Bone marrow (tissue), 2 donors: Measurements from ENCODE around the gene CENPI.
"Not testable (repeated sequence)": the region's sequence is repeated elsewhere in the genome, so short reads cannot be mapped to it uniquely, and the experiment has no call there.

Experiments used
- DNase-seq, 2 donors: peaks; one replicate each; lab custom pipeline; 2025; lab: John Stamatoyannopoulos, UW

The CENPI gene

GRCh38 chrX:101097546-101098453 is at the start of gene CENPI:
Gene CENPI, plus strand, starts transcription at chrX:101098204. Its CDS starts 2,867 bp downstream, at chrX:101101071.
- peak; percentile 50 to 82 for DNase-seq

GRCh38 chrX:101051153-101051548 is 46.9 kb upstream of the CENPI start:
- DNase-seq, result no peak

GRCh38 chrX:101051549-101052302 is 46.3 kb upstream of the CENPI start, which contains the start of gene TRMT2B:
Gene TRMT2B, minus strand, starts transcription at chrX:101052111. Its CDS starts 9,822 bp downstream, at chrX:101042289.
- peak; percentile 59 to 78 for DNase-seq

- not testable (repeated sequence) for DNase-seq
These were observed 41.5 kb upstream of the CENPI start for GRCh38 chrX:101056551-101056950.

- DNase-seq, result peak in 1 of 2 donors; percentile 47
These were observed 40.8 kb upstream of the CENPI start for GRCh38 chrX:101057093-101057714.

GRCh38 chrX:101062176-101062575 is 35.8 kb upstream of the CENPI start:
- DNase-seq, result no peak

GRCh38 chrX:101071582-101071981 is 26.4 kb upstream of the CENPI start:
- DNase-seq, result no peak

GRCh38 chrX:101078716-101079598 is 19.0 kb upstream of the CENPI start, which contains the start of gene TMEM35A:
Gene TMEM35A, plus strand, starts transcription at chrX:101078879. Its CDS starts 124 bp downstream, at chrX:101079003.
- no peak for DNase-seq

GRCh38 chrX:101079736-101080270 is 18.2 kb upstream of the CENPI start:
- no peak for DNase-seq

- no peak for DNase-seq
These were observed 17.5 kb upstream of the CENPI start for GRCh38 chrX:101080326-101081124.

GRCh38 chrX:101081231-101081630 is 16.8 kb upstream of the CENPI start:
- no peak for DNase-seq

- no peak for DNase-seq
These were observed 6.2 kb upstream of the CENPI start for GRCh38 chrX:101091817-101092216.

GRCh38 chrX:101108284-101108683 is 10.3 kb downstream of the CENPI start:
- DNase-seq, result no peak

GRCh38 chrX:101117701-101118100 is 19.7 kb downstream of the CENPI start:
- DNase-seq, result no peak

- DNase-seq, result no peak
These were observed 38.2 kb downstream of the CENPI start for GRCh38 chrX:101136235-101136634.
